Upper lobe of left lung (tissue), 6 donors: Measurements from ENCODE around the gene PLCB1. TPM values are rescaled to one million over a fixed set of nuclear protein-coding genes. Genes with fewer than 3 reads are reported as not detected.

ENCODE experiments used
- ATAC-seq, 2 donors: fragments of 200-7000 bp; cut with Tn5 transposase; one replicate each; pipeline ENCODE4 v1.9.1; 2022; ENCODE audit warnings: mild to moderate bottlenecking in 2 of 2, moderate library complexity in 2 of 2; ENCODE audit not compliant: low FRiP score in 2 of 2
- DNase-seq, 2 donors: peaks; one replicate each; pipeline ENCODE4 v3.0.0-alpha.2; 2019 to 2020
- H3K27ac ChIP-seq, 4 donors: fragments of 200-600 bp; sonication (generic); one replicate each; pipeline ENCODE4 v1.5.1; 2016 to 2019
- H3K27me3 ChIP-seq, 4 donors: fragments of 200-600 bp; sonication (generic); one replicate each; pipeline ENCODE4 v1.5.1; 2017 to 2019
- H3K36me3 ChIP-seq, 4 donors: fragments of 200-600 bp; sonication (generic); one replicate each; pipeline ENCODE4 v1.5.1; 2016 to 2019
- H3K4me1 ChIP-seq, 4 donors: fragments of 200-600 bp; sonication (generic); one replicate each; pipeline ENCODE4 v1.5.1; 2018 to 2019
- H3K4me3 ChIP-seq, 4 donors: fragments of 200-600 bp; sonication (generic); one replicate each; pipeline ENCODE4 v1.5.1; 2017 to 2019; ENCODE audit warnings: mild to moderate bottlenecking in 2 of 4, moderate library complexity in 1 of 4
- H3K9me3 ChIP-seq, 4 donors: fragments of 200-600 bp; sonication (generic); one replicate each; pipeline ENCODE4 v1.5.1; 2018 to 2019
- EP300 ChIP-seq, 4 donors: sonication (generic); formaldehyde crosslinking; IDR thresholded peaks; one replicate each; pipeline ENCODE4 v1.5.1; 2017; ENCODE audit warnings: antibody characterized with exemption in 4 of 4, control low read depth in 2 of 4
- POLR2A ChIP-seq, 4 donors: fragments of 450-650 bp; IDR thresholded peaks; one replicate each; pipeline ENCODE4 v1.5.1; 2016 to 2017; ENCODE audit warnings: antibody characterized with exemption in 4 of 4, mild to moderate bottlenecking in 2 of 4
- POLR2AphosphoS5 ChIP-seq, 2 donors: sonication (generic); formaldehyde crosslinking; IDR thresholded peaks; one replicate each; pipeline ENCODE4 v1.5.1; 2017; ENCODE audit warnings: antibody characterized with exemption in 2 of 2
- WGBS, 2 donors: methylation state at CpG; one replicate each; pipeline ENCODE4 v1.1.5; 2017 to 2018; 5-methylcytosine and 5-hydroxymethylcytosine counted together
- total RNA-seq, 6 donors: library from RNA; depleted of rRNA in 4 of 6; stranded (reverse); fragments of >200 nt in 4 of 6; gene quantifications; one replicate each; pipeline versions ENCODE4 v1.1.0 to v1.2.1, GENCODE V29; 2016 to 2021
- TF ChIP-seq, protein P1 (sequence below), 6 experiments: fragments of 450-650 bp in 4 of 6; fragments of 200-600 bp in 2 of 6; sonication (generic) in 2 of 6; IDR thresholded peaks; one replicate each; pipeline ENCODE4 v1.5.1; 2016 to 2019; ENCODE audit warnings: antibody characterized with exemption in 6 of 6
- donor health status: DM: no; HTN: no; CAD: no; lungs with moderate emphysema.
- donor health status: DM: no; HTN: yes; CAD: no; lungs with severe emphysema.

The PLCB1 gene
- total RNA-seq, 6 donors from 2014 or later = 4.8 to 26.2 (median 10.7) TPM

DNA sequence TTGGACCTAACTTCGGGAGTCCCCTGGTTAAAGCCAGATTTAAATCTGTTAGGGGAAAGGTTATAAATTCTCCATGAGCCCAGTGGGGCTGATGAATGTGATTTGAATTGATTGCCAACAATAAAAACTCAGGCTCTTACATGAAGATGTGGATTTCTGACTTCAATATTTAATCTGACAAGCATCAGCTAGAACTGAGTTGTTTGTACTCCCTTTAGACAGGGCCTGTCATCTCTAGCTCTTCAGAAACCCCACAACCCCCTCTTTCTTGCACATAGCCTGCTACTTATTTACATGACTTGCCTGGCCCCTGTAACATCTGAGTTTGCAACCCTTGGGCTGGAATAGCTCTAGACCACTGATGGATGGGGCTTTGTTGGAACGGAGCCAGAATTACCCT, 745.2 kb downstream of the PLCB1 start:
- Histone ChIP-seq H3K4me1 (no peaks in the 10 kb centered on the region), H3K27me3 (no peaks in the 10 kb centered on the region), H3K36me3 (no peaks in the 10 kb centered on the region), H3K9me3 (no peaks in the 10 kb centered on the region), H3K4me3 (no peak overlapping the region), H3K27ac (no peak overlapping the region)
- DNase-seq = no peak
- TF ChIP-seq POLR2AphosphoS5 (IDR thresholded peaks at IDR 0.05) = no peak
- TF ChIP-seq POLR2A (IDR thresholded peaks at IDR 0.05) = no peak
- TF ChIP-seq EP300 (IDR thresholded peaks at IDR 0.05) = no peak
- TF ChIP-seq, protein P1, sequence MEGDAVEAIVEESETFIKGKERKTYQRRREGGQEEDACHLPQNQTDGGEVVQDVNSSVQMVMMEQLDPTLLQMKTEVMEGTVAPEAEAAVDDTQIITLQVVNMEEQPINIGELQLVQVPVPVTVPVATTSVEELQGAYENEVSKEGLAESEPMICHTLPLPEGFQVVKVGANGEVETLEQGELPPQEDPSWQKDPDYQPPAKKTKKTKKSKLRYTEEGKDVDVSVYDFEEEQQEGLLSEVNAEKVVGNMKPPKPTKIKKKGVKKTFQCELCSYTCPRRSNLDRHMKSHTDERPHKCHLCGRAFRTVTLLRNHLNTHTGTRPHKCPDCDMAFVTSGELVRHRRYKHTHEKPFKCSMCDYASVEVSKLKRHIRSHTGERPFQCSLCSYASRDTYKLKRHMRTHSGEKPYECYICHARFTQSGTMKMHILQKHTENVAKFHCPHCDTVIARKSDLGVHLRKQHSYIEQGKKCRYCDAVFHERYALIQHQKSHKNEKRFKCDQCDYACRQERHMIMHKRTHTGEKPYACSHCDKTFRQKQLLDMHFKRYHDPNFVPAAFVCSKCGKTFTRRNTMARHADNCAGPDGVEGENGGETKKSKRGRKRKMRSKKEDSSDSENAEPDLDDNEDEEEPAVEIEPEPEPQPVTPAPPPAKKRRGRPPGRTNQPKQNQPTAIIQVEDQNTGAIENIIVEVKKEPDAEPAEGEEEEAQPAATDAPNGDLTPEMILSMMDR (IDR thresholded peaks at IDR 0.05) = no peak
- 89 to 94% methylated on average over 2 of the region's 2 CpGs for WGBS, 2 donors
- no peak for ATAC-seq

DNA sequence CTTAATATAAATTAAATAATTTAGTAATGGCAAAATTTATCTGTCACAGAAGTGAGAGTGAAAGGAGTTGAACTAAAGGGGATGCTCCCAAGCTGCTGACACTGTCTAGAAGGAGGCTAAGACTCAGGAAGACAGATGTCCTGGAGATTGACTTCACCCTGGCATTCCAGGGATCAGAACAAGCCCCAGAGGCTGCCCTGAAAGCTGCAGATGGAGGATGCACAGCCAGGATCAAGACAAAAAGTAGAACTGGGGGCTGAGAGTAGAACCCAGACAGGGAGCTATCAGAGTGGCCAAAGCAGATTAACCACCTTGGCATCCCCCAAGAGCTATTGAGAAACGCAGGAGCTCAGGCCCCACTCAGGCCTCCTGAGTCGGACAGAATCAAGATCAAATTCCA, 747.6 kb downstream of the PLCB1 start:
- H3K36me3 ChIP-seq = no peaks in the 10 kb centered on the region
- H3K27ac ChIP-seq = no peak overlapping the region
- no peak for DNase-seq
- H3K4me3 ChIP-seq = no peak overlapping the region
- 73 to 75% methylated on average over 2 of the region's 2 CpGs for WGBS, 2 donors
- no peaks in the 10 kb centered on the region for H3K9me3 ChIP-seq
- TF ChIP-seq EP300 (IDR thresholded peaks at IDR 0.05) (no peak), POLR2A (IDR thresholded peaks at IDR 0.05) (no peak), POLR2AphosphoS5 (IDR thresholded peaks at IDR 0.05) (no peak)
- TF ChIP-seq, protein P1 (IDR thresholded peaks at IDR 0.05) = no peak
- H3K4me1 ChIP-seq = no peaks in the 10 kb centered on the region
- H3K27me3 ChIP-seq = no peaks in the 10 kb centered on the region
- no peak for ATAC-seq

DNA sequence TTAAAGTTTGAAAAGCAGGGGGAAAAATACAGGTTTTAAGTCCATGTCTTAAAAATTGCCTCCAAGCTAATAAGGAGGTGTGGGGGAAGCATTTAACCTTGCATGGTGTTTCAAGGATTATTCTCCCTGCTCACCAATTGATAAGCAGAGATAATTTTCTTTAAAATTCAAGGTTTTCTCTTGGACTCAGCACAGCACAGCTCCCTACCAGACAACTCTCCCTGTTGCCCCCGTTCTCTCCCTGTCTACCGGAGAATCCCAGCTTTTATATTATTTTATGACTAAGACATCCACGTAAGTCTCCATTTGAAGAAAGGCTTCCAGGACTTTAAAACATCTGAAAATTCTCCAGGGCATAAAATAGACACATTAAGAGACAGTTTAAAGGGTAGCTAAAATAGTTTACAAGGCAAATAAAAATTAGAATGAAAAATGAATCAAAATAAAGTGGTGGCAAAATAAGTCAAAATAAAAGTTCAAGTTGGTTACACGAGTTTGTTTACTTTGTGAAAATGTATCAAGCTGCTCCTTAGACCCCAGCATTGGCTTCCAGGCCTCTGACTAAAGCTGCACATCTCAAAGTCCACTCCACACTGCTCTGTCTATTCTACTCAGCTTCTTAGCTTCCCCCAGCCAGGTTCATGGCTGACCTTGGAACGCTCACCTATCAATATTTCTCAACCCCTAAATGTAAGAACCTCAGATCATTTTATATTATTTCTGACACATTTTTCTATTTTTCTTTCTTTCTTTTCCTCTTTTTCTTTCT, 748.2 kb downstream of the PLCB1 start:
- H3K9me3 ChIP-seq = no peaks in the 10 kb centered on the region
- H3K27ac ChIP-seq = no peak overlapping the region
- no peak for DNase-seq
- no peak for ATAC-seq
- no peak overlapping the region for H3K4me3 ChIP-seq
- no peaks in the 10 kb centered on the region for H3K36me3 ChIP-seq
- no peak for TF ChIP-seq EP300 (IDR thresholded peaks at IDR 0.05)
- TF ChIP-seq POLR2AphosphoS5 (IDR thresholded peaks at IDR 0.05) = no peak
- TF ChIP-seq, protein P1 (IDR thresholded peaks at IDR 0.05) = no peak
- no peak for TF ChIP-seq POLR2A (IDR thresholded peaks at IDR 0.05)
- no peaks in the 10 kb centered on the region for H3K27me3 ChIP-seq
- H3K4me1 ChIP-seq = no peaks in the 10 kb centered on the region
- 82 to 84% methylated on average over 5 of the region's 5 CpGs for WGBS, 2 donors

DNA sequence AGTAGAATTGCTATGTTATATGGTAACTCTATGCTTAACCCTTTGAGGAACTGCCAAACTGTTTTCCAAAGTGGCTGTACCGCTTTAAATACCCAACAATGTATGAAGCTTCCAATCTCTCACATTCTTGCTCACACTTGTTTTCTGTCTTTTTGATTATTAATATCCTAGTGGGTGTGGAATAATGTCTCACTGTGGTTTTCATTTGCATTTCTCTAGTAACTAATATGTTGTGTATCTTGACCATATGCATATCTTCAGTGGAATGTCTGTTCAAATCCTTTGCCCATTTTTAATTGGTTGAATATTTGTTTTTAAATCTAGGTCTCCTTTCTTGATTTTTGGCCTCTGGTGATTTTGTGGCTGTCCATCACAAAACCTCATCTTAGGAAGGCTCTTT, 759.0 kb downstream of the PLCB1 start:
- Histone ChIP-seq H3K27me3 (no peaks in the 10 kb centered on the region), H3K4me3 (no peak overlapping the region), H3K27ac (no peak overlapping the region), H3K4me1 (no peaks in the 10 kb centered on the region), H3K36me3 (no peaks in the 10 kb centered on the region), H3K9me3 (peaks cover 10 to 16% (median 13%) of the 10 kb centered on the region in 4 donors)
- TF ChIP-seq, protein P1 (IDR thresholded peaks at IDR 0.05) = no peak
- no peak for TF ChIP-seq EP300 (IDR thresholded peaks at IDR 0.05)
- TF ChIP-seq POLR2AphosphoS5 (IDR thresholded peaks at IDR 0.05) = no peak
- TF ChIP-seq POLR2A (IDR thresholded peaks at IDR 0.05) = no peak
- WGBS, 2 donors = 83 to 100% methylated on average over 1 of the region's 1 CpG
- DNase-seq = no peak
- ATAC-seq = no peak

DNA sequence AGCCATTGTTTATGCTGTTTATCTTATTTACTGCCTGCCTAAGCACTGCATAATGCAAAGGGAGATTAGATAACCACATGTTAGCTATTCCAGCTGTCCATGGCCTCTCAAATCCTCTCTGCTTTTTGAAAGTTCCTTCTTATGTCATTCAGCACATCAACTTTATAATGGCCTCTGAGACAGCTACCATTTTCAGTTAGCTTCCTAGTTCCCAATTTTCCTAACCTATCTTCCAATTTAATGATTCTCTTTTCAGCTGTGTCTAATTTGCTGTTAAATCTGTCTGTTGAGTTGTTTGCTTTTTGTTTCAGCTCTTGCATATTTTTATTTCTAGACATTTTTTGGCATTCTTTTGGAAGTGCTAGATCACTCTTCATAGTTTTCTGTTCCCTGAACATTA, 763.4 kb downstream of the PLCB1 start:
- H3K4me1 ChIP-seq = no peaks in the 10 kb centered on the region
- H3K9me3 ChIP-seq = peaks cover 11 to 20% (median 14%) of the 10 kb centered on the region in 4 donors
- no peak overlapping the region for H3K27ac ChIP-seq
- DNase-seq (no peak), ATAC-seq (no peak)
- no peaks in the 10 kb centered on the region for H3K27me3 ChIP-seq
- no peak overlapping the region for H3K4me3 ChIP-seq
- no peak for TF ChIP-seq POLR2A (IDR thresholded peaks at IDR 0.05)
- no peak for TF ChIP-seq POLR2AphosphoS5 (IDR thresholded peaks at IDR 0.05)
- no peak for TF ChIP-seq EP300 (IDR thresholded peaks at IDR 0.05)
- H3K36me3 ChIP-seq = no peaks in the 10 kb centered on the region
